ENCODE measurements around the gene PAX8.

- TF ChIP-seq CTCF (IDR thresholded peaks at IDR 0.05) (no peak), EP300 (IDR thresholded peaks at IDR 0.05) (no peak), POLR2A (IDR thresholded peaks at IDR 0.05) (no peak)
Observed at GRCh38 chr2:113237604-113238160, 41.0 kb downstream of the PAX8 start.

Measured in stomach (tissue), 4 donors.